ENCODE measurements around the gene ZNF212.
"Not testable (repeated sequence)": the region's sequence is repeated elsewhere in the genome, so short reads cannot be mapped to it uniquely, and the experiment has no call there.

The ZNF212 gene

DNA sequence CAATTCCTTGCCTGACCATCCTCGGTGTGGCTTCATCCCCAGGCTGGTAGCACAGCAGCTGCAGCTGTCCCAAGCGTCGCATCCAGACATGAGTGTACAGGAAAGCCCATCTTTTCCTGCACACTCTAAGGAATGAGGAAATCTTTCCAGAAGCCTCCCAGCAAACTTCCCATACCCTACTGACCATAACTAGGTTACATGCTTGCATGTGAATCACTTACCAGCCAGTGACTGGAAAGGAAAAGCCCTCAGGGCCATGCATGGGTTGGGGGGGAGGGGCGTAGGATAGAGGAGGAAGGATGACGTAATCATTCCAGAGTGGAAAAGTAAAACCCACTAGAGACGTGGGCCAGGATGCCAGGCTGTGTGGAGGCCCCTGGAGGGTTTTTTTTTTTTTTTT, 18.9 kb upstream of the ZNF212 start:
- DNase-seq, result no peak

DNA sequence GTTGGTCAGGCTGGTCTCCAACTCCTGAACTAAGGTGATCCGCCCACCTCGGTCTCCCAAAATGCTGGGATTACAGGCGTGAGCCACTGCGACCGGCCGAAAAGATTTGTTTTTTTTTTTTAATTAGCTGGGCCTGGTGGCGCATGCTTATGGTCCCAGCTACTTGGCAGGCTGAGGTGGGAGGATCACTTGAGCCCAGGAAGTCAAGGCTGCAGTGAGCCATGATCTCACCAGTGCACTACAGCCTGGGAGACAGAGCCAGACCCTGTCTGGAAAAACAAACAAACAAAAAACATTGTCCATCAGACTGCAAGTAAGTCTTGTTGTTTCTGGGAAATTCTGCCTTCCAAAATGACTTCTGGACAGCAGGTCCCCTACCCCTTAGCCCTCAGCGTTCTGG, 16.3 kb upstream of the ZNF212 start:
- no peak for DNase-seq

DNA sequence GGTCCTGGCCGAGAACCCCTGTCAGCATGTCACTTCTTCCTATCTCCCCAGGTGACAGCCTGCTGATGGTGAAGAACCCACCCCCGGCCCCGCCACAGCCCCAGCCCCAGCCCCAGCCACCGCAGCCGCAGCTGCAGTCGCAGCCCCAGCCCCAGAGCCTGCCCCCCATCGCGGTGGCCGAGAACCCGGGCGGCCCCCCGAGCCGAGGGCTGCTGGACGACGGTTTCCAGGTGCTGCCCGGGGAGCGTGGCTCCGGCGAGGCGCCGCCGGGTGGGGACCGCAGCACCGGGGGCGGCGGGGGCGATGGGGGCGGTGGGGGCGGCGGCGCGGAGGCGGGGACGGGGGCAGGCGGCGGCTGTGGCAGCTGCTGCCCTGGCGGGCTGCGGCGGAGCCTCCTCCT, 15.7 kb upstream of the ZNF212 start:
- DNase-seq, result no peak

DNA sequence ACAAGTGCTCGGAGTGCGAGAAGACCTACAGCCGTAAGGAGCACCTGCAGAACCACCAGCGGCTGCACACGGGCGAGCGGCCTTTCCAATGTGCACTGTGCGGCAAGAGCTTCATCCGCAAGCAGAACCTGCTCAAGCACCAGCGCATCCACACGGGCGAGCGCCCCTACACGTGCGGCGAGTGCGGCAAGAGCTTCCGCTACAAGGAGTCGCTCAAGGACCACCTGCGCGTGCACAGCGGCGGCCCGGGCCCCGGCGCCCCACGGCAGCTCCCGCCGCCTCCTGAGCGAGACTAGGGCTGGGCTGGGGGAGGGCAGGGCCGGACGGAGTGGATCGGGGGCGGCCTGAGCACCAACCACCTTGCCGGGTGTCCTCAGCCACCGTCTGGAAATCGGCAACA, 15.1 kb upstream of the ZNF212 start:
- no peak for DNase-seq

DNA sequence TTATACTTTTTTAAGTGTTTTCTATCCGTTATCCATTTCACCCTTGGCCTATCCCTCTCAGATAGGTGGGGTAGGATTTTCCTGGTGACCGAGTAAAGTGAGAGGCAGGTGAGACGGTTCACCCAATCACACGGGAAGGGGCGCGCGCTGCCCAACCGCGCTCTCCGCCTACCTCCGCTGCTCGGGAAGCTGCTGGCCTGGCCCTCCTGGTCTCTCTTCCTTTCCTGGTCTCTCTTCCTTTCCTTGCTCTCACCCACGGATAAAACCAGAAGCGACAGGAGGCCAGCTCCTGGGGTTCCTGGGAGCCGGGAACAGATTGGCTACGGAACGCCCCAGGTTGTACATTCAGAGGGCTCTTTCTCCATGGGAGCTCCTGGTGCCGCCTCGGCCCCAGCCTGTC, 14.3 kb upstream of the ZNF212 start:
- DNase-seq, result no peak

DNA sequence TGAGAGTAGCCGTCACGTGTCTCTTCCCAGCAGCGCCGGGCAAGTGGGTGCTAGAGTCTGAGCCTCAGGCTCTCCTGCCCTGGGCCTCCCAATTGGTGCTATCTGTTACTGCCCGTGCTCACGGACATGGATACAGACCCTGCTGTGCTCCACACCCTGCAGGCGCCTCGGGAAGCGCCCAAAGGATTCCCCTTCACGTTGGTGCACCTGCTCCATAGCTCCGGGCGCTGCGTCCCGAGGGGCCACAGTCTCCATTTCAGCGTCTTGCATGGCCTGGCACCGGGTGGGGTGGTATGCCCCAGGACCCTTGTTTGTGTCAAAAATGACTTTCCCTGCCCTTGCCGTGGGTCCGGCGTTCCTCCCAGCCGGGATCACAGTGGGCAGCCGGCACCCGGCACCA, 13.8 kb upstream of the ZNF212 start:
- DNase-seq, result no peak

DNA sequence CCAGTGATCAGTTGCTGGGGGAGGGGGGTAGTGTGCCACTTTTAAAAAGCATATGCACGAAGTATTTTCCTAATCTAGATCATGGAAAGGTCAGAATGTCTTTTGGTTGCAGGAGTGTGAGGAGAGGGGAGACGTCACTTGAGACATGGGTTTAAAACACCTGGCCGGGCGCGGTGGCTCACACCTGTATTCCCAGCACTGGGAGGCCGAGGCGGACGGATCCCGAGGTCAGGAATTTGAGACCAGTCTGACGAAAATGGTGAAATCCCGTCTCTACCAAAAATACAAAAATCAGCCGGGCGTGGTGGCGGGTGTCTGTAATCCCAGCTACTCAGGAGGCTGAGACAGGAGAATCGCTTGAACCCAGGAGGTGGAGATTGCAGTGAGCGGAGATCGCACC, 13.1 kb upstream of the ZNF212 start:
- not testable (repeated sequence) for DNase-seq

DNA sequence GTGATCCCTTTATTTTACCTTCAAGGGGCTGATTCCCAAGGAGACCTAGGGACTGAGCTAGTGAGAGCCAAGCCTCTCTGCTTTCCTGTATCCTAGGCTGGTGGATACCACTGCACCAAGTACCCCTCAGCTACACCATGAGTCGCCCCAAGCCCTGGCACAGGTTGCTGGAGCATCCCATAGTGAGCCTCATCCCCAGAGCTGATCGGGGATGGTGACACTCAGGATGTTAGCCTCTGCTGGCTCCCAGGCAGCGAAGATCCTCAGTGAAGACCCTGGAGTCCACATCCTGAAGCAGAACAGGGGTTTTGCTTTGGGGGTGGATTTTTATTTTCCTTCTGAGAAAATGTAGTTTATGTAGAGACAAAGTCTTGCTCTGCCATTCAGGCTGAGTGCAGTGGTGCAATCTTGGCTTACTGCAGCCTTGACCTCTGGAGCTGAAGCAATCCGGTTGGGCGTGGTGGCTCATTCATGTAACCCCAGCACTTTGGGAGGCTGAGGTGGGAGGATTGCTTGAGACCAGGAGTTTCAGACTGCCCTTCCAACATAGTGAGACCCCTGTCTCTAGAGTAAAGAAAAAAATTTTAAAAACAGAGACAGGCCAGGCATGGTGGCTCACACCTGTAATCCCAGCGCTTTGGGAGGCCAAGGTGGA, 12.5 kb upstream of the ZNF212 start:
- DNase-seq, result no peak

DNA sequence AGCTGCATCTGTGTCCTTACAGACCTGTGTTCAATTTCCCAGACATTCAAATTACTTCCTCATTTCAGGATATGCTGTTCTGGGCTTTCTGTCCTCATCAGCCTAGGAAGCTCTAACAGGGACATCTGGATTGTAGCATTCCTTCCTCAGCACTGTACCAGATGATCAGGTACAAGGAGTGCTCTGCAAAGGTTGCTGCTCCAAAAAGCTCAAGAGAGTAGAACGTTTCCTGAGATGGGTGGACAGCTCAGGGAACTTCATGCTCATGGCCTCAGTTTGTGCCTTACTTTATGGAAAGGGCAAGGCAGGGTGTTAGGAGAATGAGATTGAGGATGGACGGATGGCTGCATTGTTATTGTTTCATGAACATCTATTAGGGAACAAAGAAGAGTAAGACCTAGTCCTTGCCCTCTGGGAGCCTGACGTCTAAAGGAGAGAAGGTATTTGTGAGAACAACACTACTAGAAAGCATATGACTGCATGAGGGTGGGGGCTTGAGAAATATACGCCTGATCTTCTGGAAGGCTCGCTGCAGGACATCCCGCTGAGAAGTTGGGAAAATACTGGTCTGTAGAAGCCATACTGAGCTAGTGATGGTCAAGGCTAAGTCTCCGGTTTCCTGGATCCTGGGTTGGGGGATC, 10.5 kb upstream of the ZNF212 start:
- DNase-seq, result no peak

DNA sequence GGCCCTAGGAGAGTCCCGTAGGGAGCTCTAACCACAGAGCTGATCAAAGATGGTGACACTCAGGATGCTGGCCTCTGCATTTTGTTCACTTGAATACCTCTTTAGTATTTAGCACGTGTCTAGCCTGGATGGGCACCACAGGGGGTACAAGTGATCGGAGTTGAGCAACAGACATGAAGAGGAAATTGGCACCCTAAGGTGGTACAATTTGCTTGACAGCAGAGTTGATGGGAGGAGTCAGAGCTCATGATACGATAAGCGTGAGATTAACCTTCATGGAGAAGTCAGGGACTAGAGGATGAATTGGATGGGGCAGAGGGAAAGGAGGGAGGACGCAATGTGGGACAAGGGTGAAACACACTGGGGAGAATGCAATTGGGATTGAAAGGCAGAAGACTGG, 9.9 kb upstream of the ZNF212 start:
- DNase-seq, result no peak

DNA sequence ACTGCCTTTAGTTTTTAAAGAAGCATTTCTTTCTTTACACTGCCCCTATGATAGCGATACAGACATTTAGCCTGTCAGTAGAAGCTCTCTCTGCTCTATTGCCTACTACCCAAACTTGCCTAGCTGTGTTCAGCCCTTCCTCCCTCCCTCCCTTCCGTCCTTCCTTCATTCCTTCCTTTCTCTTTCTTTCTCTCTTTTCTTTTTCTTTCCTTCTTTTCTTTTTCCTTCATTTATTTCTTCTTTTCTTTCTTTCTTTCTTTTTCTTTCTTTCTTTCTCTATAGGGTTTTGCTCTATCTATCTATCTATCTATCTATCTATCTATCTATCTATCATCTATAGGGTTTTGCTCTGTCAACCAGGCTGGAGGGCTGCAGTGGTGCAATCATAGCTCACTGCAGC, 7.1 kb upstream of the ZNF212 start:
- no peak for DNase-seq

DNA sequence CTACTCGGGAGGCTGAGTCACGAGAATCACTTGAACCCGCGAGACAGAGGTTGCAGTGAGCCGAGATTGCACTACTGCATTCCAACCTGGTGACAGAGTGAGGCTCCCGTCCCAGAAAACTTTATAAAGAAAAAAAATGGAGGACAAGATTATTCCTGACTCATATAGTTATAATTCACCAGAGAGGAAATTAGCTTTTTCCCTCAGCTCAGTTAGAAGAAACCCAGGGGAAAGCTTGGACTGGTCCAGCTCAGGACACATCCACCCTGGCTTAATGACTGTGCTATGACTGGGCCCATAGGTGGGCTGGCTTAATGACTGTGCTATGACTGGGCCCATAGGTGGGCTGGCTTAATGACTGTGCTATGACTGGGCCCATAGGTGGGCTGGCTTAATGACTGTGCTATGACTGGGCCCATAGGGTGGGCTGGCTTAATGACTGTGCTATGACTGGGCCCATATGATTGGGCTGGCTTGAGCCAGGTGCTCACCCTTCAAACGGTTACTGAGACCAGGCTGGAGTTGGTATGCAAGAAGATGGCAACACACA, 5.7 kb upstream of the ZNF212 start:
- DNase-seq, result not testable (repeated sequence)

DNA sequence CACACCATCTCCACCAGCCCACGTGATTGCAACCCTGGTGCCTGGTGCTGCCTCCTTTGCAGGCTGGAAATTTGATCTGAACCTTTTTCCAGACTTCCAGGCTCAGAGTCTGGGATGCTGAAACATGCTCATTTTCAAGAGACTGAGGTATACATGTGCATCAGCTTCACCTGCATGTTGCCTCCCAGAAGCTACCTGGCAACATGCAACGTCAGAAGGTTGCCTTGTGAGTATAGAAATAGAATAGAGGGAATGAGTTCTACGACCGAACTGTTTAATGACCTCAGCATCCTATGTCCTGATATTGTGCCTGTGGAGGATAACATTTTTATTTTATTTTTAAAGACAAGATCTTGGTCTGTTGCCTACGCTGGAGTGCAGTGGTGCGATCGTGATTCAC, 1.9 kb upstream of the ZNF212 start:
- no peak for DNase-seq

DNA sequence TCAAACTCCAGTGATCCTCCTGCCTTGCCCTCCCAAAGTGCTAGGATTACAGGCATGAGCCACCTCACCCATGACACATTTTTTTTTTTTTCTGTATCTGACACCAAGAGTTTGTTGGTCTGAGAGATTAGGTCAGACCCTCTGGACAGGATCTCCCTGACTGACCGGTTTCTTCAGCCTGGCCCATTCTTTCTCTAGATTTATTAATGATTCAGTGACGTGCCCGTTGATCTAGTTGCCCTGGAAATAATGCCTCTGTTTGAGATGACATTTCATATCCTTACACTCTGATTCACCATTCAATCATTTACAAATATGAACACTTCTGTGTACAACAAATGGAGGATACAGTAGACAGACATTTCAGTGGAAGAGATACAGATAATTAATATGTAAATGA, 1.4 kb upstream of the ZNF212 start:
- DNase-seq, result no peak

DNA sequence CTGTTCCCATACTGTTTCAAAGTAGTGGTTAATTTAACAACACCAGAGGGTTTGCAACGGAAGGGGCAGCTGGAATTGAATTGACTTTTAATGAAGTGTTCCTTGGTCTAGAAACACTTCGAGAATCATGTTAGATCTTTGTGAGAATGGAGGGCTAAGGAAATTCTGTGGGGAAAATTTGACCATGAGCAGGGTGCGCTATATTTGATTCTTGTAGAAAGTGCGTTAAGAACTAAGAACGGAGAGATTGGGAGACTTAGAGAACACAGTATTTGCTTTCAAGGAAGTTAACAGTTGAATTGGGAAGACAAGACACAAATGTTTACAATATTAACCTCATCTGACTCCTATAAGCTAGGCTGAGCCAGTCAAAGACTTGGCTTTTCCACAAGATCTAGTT, 1.2 kb downstream of the ZNF212 start:
- DNase-seq, result no peak

DNA sequence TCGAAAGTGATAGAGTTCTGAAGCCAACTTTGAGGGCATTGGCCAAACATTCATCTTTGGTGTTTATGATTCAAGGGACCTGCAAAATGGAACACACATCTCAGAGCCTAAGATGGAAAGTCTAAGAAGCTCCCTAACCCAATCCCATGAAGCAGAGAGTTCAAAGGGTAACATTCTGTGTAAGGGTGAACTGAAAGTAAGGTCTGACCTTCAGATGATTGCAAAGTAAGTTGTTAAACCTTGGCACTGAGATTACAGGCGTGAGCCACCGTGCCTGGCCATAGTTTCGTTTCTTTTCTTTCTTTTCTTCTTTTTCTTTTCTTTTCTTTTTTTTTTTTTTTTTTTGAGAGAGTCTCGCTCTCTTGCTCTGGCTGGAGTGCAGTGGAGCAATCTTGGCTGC, 2.2 kb downstream of the ZNF212 start:
- no peak for DNase-seq

DNA sequence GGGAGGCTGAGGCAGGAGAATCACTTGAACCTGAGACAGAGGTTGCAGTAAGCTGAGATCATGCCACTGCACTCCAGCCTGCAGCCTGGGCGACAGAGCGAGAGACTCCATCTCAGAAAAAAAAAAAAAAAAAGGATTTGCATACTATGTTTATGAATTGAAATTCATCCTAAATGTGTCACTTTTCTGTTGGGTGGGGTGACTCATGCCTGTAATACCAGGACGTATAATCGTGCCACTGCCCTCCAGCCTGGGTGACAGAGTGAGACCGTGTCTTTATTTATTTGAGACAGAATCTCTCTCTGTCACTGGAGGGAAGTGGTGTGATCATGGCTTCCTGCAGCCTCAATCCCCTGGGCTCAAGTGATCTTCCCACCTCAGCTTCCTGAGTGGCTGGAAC, 5.8 kb downstream of the ZNF212 start:
- DNase-seq, result no peak

DNA sequence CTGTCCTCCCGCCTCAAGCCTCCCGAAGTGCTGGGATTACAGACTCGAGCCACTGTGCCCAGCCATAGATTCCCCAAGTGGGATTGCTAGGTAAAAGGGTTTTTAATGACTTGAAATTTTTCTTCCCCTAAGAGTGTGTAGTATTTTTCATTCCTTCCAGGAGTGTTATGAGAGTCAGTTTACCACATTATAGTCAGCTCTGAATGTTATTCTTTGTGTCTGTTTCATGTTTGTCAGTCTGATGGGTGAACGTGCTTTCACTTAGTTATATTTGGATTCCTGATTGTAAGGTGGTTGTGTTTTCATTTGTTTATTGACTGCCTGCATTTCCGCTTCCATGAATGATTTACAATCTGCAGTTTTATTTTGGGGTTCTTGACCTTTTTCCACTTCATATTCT, 6.3 kb downstream of the ZNF212 start:
- DNase-seq, result no peak

DNA sequence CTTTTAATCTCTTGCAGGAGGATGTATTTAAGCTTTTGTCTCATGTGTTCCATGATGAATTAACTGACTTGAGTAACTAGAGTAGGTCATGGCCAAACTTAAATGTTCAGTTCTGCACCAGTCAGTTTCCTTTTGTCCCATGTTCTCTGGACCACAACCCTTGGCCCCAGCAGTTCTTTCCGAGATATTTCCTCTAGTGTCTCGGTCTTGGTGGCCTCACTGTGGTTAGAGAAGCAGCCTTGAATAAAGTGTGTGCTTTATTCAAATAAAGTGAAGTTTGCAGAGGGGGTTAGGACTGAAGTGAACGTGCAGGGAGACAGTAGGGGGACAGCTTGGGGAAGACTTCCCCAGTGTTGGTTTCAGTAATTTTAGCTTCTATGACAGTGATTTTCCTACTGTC, 9.3 kb downstream of the ZNF212 start:
- no peak for DNase-seq

DNA sequence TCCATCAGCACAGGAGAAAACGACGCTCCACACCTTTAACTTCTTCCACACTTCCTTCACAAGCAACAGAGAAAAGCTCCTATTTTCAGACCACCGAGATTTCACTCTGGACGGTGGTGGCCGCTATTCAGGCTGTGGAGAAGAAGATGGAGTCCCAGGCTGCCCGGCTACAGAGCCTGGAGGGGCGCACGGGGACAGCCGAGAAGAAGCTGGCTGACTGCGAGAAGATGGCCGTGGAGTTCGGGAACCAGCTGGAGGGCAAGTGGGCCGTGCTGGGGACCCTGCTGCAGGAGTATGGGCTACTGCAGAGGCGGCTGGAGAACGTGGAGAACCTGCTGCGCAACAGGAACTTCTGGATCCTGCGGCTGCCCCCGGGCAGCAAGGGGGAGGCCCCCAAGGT, 10.7 kb downstream of the ZNF212 start:
- not testable (repeated sequence) for DNase-seq

DNA sequence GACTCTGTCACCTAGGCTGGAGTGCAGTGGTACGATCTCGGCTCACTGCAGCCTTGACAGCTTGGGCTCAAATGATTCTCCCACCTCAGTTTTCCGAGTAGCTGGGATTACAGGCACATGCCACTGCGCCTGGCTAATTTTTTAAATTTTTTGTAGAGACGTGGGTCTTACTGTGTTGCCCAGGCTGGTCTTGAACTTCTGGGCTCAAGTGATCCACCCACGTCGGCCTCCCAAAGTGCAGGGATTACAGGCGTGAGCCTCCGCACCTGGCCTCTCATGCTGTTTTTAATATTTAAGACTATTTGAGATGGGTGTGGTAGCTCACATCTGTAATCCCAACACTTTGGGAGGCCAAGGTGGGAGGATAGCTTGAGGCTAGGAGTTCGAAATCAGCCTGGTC, 12.1 kb downstream of the ZNF212 start:
- not testable (repeated sequence) for DNase-seq

DNA sequence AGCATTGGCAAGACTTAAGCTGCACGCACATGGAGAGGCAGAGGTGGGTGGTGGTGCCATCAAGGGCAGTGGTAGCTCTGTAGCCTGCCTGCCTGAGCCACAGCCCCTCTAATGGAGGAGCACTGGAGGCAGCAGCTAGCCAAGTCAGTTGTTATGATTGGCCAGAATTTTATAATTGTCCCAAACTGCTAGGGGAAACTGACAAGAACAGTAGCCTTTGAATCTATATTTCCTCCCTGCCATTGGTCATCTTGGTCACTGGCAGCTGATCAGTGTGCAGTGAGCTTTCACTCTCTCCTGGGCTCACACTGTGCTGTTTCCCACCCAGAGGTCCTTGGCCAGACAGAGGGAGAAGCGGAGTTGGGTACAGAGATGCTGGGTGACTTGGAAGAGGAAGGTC, 12.9 kb downstream of the ZNF212 start:
- DNase-seq, result no peak

DNA sequence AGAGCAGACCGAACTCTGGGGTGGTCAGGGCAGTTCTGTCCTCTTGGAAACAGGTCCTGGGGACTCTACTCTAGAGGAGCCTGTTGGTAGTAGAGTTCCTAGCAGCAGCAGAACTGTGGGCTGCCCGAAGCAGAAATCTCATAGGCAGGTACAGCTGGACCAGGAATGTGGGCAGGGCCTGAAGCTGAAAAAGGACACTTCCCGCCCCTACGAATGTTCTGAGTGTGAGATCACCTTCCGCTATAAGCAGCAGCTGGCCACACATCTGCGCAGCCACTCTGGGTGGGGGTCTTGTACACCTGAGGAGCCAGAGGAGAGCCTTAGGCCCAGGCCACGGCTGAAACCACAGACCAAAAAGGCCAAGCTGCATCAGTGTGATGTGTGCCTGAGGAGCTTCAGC, 14.2 kb downstream of the ZNF212 start:
- no peak for DNase-seq

DNA sequence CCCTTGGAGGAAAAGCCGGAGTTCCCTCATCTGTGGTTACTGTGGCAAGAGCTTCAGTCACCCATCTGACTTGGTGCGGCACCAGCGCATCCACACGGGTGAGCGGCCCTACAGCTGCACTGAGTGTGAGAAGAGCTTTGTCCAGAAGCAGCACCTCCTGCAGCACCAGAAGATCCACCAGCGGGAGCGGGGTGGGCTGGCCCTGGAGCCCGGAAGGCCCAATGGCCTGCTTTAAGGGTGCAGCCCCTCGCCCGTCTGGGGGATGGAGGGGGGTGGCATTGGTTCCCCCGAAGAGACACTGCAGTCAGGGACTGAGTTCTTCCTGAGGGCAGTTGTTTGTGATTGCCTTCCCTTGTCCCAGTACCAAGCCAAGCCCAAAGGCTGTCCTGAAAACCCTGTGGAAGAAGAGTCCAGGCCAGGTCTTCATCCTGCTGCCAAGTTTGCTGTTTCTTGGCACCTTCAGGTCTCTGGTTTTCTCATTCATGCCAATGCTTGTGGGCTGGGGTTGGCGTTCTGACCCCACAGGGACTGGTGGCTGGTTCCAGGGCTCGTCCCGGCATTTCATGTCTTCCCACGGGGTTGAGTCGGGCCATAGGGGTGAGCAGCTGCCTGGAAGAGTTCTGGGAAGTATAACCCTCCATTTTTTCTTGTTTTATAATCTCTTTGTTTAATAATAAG, 14.9 kb downstream of the ZNF212 start:
- DNase-seq, result no peak
